Measurements from ENCODE around the gene KCNC3. TPM values are rescaled to one million over a fixed set of nuclear protein-coding genes. Genes with fewer than 3 reads are reported as not detected.

The KCNC3 gene
- total and polyA plus RNA-seq, 12 donors: 0.17 to 7.3 (median 1.4) TPM

- intact Hi-C loops (cut with DNase I): no loop called here
- Histone ChIP-seq H3K9me3 (replicated peaks in 1 of 3) (no peaks in the 10 kb centered on the region), H3K36me3 (replicated peaks in 1 of 2) (no peaks in the 10 kb centered on the region), H3K4me3 (no peak overlapping the region), H3K4me1 (replicated peaks in 1 of 2) (peaks cover 6 to 8% of the 10 kb centered on the region in 2 donors), H3K27me3 (peaks cover 6% of the 10 kb centered on the region), H3K27ac (no peak overlapping the region)
- 76 to 80% (median 78%) methylated on average over 11 of the region's 11 CpGs for WGBS, 4 donors
- no peak for DNase-seq
- TF ChIP-seq CTCF (IDR thresholded peaks at IDR 0.05) (no peak), POLR2A (IDR thresholded peaks at IDR 0.05) (no peak)
Observed at GRCh38 chr19:50324331-50324730, 4.8 kb downstream of the KCNC3 start.

GRCh38 chr19:50323782-50324133, 5.4 kb downstream of the KCNC3 start:
- intact Hi-C loops (cut with DNase I): no loop called here
- H3K36me3 ChIP-seq (replicated peaks in 1 of 2): no peaks in the 10 kb centered on the region
- no peak overlapping the region for H3K4me3 ChIP-seq
- no peaks in the 10 kb centered on the region for H3K9me3 ChIP-seq (replicated peaks in 1 of 3)
- peaks cover 6 to 8% of the 10 kb centered on the region in 2 donors for H3K4me1 ChIP-seq (replicated peaks in 1 of 2)
- H3K27me3 ChIP-seq: peaks cover 6% of the 10 kb centered on the region
- WGBS, 4 donors: 86 to 92% (median 89%) methylated on average over 5 to 12 of the region's 12 CpGs
- no peak overlapping the region for H3K27ac ChIP-seq
- no peak for DNase-seq
- TF ChIP-seq POLR2A (IDR thresholded peaks at IDR 0.05) (no peak), CTCF (IDR thresholded peaks at IDR 0.05) (no peak)

- no peaks in the 10 kb centered on the region for H3K9me3 ChIP-seq (replicated peaks in 1 of 3)
- DNase-seq: no peak
- no peak overlapping the region for H3K4me3 ChIP-seq
- no peaks in the 10 kb centered on the region for H3K36me3 ChIP-seq (replicated peaks in 1 of 2)
- H3K27me3 ChIP-seq: peaks cover 6% of the 10 kb centered on the region
- no peak overlapping the region for H3K27ac ChIP-seq
- peaks cover 6 to 8% of the 10 kb centered on the region in 2 donors for H3K4me1 ChIP-seq (replicated peaks in 1 of 2)
- intact Hi-C loops (cut with DNase I): no loop called here
- WGBS, 4 donors: 91 to 93% (median 93%) methylated on average over 25 to 55 of the region's 55 CpGs
- TF ChIP-seq CTCF (IDR thresholded peaks at IDR 0.05): no peak
- no peak for TF ChIP-seq POLR2A (IDR thresholded peaks at IDR 0.05)
Observed at GRCh38 chr19:50322931-50323781, 6.0 kb downstream of the KCNC3 start.

GRCh38 chr19:50322234-50322633, 6.9 kb downstream of the KCNC3 start:
- intact Hi-C loops (cut with DNase I): no loop called here
- H3K9me3 ChIP-seq (replicated peaks in 1 of 3): no peaks in the 10 kb centered on the region
- H3K36me3 ChIP-seq (replicated peaks in 1 of 2): no peaks in the 10 kb centered on the region
- no peak for TF ChIP-seq POLR2A (IDR thresholded peaks at IDR 0.05)
- no peak for TF ChIP-seq CTCF (IDR thresholded peaks at IDR 0.05)
- peaks cover 2% of the 10 kb centered on the region for H3K27me3 ChIP-seq
- peaks cover 6 to 8% of the 10 kb centered on the region in 2 donors for H3K4me1 ChIP-seq (replicated peaks in 1 of 2)
- H3K27ac ChIP-seq: no peak overlapping the region
- WGBS, 4 donors: 65 to 80% (median 77%) methylated on average over 11 to 12 of the region's 12 CpGs
- DNase-seq: no peak
- no peak overlapping the region for H3K4me3 ChIP-seq

All from adrenal gland (tissue), 12 donors.